GM19324 (cell line): ENCODE results near the gene MPEG1.

Experiments
- ATAC-seq: cut with Tn5 transposase; IDR thresholded peaks from one replicate; pipeline ENCODE4 v1.9.1; 2021; ENCODE audit warnings: mild to moderate bottlenecking, moderate library complexity; ENCODE audit not compliant: unreplicated experiment, low FRiP score

Gene MPEG1

GRCh38 chr11:59218893-59219292 is 6.2 kb upstream of the MPEG1 start:
- no peak for ATAC-seq

- no peak for ATAC-seq
Observed at GRCh38 chr11:59218319-59218718, 5.6 kb upstream of the MPEG1 start.

GRCh38 chr11:59216641-59217564 is 4.2 kb upstream of the MPEG1 start:
- ATAC-seq, result peak; percentile 83

DNA sequence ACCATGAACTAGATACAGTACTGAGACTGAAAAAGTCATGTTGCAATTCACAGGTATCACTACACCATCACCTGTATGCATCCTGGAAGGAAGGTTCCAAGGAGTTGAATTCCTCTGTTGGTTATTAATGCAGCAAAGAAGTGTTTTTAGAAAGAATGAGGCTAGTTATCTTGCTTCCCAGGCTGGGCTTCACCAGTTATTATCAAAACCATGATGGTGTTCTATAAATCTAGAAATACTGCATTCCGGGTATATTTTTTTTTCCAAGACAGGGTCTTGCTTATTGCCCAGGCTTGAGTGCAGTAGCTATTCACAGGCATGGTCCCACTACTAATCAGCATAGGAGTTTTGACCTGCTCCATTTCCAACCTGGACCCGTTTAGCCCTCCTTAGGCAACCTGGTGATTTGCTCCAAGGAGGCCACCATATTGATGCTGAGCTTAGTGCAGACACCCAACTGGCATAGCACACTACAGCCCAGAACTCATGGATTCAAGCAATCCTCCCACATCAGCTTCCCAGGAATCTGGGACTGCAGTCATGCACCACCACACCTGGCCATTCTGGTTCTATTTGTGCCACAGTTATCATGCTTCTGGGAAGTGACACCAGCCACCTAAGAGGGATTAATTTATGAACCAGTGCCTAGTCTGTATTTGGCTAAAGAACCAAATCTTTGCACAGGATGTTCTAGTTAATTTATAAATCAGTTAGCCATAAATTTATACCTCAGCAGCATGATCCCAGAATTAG is 1.6 kb upstream of the MPEG1 start:
- no peak for ATAC-seq

- ATAC-seq, result no peak
Observed at GRCh38 chr11:59212222-59212621, 505 bp downstream of the MPEG1 start.

DNA sequence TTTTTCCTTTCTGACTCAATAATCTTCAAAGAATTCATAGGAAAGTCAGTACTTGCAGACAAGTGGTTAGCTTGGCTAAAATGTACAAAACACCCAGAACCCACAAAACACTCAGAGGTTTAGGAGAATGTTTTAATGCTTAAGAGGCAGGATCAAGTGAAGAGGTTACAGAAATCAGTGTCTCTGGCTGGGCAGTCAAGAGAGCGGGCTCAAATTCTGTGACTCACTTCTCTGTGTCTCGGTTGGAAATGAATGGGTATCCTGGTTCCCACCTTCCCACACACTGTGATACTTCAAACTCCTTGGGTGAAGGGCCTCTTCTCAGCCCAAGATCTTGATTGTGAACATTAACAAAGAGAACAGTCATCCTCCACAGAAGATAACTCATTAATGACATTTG is 3.8 kb downstream of the MPEG1 start:
- no peak for ATAC-seq

- peak; percentile 59 for ATAC-seq
Observed at GRCh38 chr11:59207988-59208451, 4.7 kb downstream of the MPEG1 start.

GRCh38 chr11:59206635-59207034 is 6.1 kb downstream of the MPEG1 start:
- no peak for ATAC-seq

DNA sequence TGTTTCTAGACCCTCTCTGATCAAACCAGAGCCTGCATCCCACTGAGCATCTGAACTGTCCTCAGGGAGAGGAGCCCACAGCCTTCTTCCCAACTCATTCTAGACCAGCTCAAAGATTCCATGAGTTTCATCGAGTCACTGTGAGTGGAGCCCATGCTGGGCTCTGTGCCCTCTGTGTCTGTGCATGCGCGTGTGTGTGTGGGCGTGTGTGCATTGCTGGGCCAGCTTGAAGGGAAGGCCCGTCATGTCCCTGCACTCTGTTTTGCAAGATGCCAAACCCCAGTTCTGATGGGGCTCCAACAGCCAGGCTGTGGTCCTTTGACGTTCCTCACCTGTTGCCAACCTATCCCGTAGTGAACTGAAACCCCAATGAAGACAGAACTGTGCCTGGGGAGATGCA is 7.1 kb downstream of the MPEG1 start:
- ATAC-seq, result no peak

- no peak for ATAC-seq
Observed at GRCh38 chr11:59204746-59205145, 8.0 kb downstream of the MPEG1 start.

GRCh38 chr11:59201353-59201752 is 11.4 kb downstream of the MPEG1 start:
- ATAC-seq, result no peak

DNA sequence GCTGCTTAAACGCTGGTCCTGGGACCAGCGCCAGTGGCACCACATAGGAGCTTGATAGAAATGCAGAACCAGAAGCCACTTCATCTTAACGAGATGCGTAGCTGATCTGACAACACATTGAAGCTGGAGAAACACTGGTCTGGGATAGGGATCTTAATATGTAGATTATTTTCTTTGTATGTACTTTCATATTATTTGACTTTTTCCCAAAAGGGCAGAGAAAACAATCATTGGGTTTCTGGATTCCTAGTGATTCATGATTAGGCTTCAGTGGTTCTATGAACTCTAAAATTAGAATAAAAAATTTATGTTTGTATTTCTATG is 12.3 kb downstream of the MPEG1 start:
- ATAC-seq, result no peak

- ATAC-seq, result no peak
Observed at GRCh38 chr11:59199546-59200422, 12.9 kb downstream of the MPEG1 start.

DNA sequence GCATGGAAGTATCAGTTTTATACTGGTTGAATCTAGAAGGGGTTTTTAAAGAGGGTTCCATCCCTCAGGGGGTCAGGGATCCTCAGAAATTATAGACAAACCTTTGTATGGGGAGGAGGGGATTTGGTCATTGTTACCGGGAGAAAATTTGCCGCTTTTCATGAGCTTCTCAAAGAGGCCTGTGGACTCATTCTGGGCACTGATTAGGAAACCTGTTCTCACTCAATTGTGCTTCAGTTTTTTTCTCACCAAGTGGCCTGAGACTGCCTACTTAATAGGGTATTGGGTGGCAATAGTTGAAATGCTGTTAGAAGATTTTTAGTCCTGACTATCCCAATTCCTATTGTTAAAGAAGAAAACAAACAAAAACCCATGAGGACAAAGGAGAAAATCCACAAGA is 14.0 kb downstream of the MPEG1 start:
- ATAC-seq, result no peak

DNA sequence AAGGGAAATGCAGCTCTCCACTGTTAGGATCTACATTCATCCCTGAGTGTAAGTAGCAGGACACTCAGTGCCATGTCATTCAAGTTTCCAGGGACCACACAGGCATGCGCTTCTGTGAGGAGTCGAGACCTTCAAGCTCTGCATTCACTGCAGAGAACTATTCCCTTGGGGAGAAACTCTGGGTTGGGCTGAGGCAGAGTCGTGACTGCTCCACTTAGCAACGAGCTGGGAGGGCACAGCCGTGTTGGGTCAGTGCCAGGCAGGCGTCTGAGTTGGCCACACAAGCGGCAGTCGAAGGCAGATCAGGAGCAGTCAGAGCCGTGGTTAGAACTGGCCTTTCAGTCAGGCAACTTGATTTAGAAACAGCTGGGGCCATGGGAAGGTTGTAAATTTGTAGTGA is 14.7 kb downstream of the MPEG1 start:
- no peak for ATAC-seq

- no peak for ATAC-seq
Observed at GRCh38 chr11:59196777-59197176, 15.9 kb downstream of the MPEG1 start.

- no peak for ATAC-seq
Observed at GRCh38 chr11:59195586-59195985, 17.1 kb downstream of the MPEG1 start.

DNA sequence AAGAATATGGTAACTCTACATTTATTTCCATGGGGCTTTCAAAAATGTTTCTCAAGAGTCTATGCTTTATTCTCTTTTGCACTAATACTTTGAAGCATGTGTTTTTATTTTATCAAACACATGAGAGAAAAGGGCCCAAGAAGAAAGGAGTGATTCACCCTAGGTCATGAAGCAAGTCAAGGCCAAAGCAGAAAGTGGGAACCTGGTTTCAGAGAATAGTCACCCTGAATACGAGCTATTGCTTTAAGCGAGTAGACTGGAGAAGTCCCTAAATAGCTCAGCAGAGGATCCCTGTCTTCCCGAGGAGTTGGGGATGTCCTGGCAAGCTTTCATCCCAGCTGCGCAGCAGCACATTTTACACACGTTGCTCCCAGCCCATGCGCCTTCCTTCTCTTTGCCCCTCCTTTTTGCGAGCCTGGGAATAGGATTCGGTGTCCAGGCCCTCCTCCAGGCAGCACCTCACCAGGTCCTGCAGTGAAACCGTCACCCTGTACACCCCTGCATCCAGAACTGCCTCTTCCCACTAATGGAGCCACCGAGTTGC is 19.1 kb downstream of the MPEG1 start:
- no peak for ATAC-seq

DNA sequence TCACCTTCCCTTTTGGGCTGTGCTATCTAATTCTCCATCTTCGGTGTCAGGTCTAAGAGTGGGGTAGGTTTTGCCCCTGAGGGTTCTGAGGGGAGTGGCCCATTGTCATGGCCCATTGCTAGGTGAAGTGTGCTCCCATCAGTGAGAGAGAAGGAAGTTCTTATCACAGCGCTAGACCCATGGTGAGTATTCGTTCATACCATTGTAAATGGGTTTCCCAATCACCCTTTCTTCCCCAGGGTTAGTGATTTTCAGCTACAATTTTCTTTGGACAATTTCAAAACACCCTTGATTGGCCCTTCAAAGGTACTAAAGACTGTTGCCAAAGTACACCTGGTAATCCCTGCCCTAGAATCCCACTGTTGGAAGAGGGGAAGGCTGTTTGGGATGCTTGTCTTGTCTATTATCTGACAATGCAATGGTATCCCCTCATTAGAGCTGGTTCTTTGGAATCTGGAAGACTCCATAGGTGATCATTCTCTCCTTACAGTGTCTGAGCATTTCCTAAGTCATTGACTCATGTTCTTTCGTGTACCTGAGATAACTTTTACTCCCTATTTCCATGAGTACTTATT is 20.2 kb downstream of the MPEG1 start:
- ATAC-seq, result no peak

GRCh38 chr11:59191890-59192289 is 20.8 kb downstream of the MPEG1 start:
- no peak for ATAC-seq
